Hepatocyte (in vitro differentiated cells): Measurements from ENCODE around the gene MACROD2. TPM values are rescaled to one million over a fixed set of nuclear protein-coding genes. Genes with fewer than 3 reads are reported as not detected.

ENCODE experiments used
- DNase-seq: peaks from one replicate; pipeline ENCODE4 v3.0.0-alpha.2; 2016; ENCODE audit warnings: low spot score
- H2AFZ ChIP-seq: fragments of 200-600 bp; sonication (generic); 2 replicates; pipeline ENCODE4 v1.6.0; 2016; ENCODE audit warnings: antibody characterized with exemption, mild to moderate bottlenecking
- H3K27ac ChIP-seq: fragments of 200-600 bp; sonication (generic); 2 replicates; pipeline ENCODE4 v1.5.1; 2016; ENCODE audit warnings: mild to moderate bottlenecking
- H3K27me3 ChIP-seq: fragments of 200-600 bp; sonication (generic); 2 replicates; pipeline ENCODE4 v1.6.1; 2016
- H3K36me3 ChIP-seq: fragments of 200-600 bp; sonication (generic); replicated peaks from 2 replicates; pipeline ENCODE4 v1.5.1; 2016; ENCODE audit warnings: low read depth; ENCODE audit not compliant: insufficient read depth
- H3K4me1 ChIP-seq: fragments of 200-600 bp; sonication (generic); 2 replicates; pipeline ENCODE4 v1.5.1; 2016; ENCODE audit warnings: mild to moderate bottlenecking, moderate library complexity; ENCODE audit not compliant: insufficient read depth
- H3K4me2 ChIP-seq: fragments of 200-600 bp; sonication (generic); 2 replicates; pipeline ENCODE4 v1.6.0; 2016
- H3K4me3 ChIP-seq: fragments of 200-600 bp; sonication (generic); 2 replicates; pipeline ENCODE4 v1.5.1; 2016; ENCODE audit warnings: mild to moderate bottlenecking
- H3K79me2 ChIP-seq: fragments of 200-600 bp; sonication (generic); 2 replicates; pipeline ENCODE4 v1.6.0; 2017; ENCODE audit warnings: mild to moderate bottlenecking
- H3K9me2 ChIP-seq: fragments of 200-600 bp; sonication (generic); replicated peaks from 2 replicates; pipeline ENCODE4 v1.6.0; 2017; ENCODE audit warnings: mild to moderate bottlenecking; ENCODE audit not compliant: insufficient read depth
- H3K9me3 ChIP-seq: fragments of 200-600 bp; sonication (generic); 2 replicates; pipeline ENCODE4 v1.5.1; 2016; ENCODE audit warnings: low read depth, mild to moderate bottlenecking
- H4K20me1 ChIP-seq: fragments of 200-600 bp; sonication (generic); 2 replicates; pipeline ENCODE4 v1.6.0; 2016; ENCODE audit warnings: mild to moderate bottlenecking; ENCODE audit not compliant: insufficient read depth, poor library complexity, severe bottlenecking
- EZH2 ChIP-seq: fragments of 200-600 bp; sonication (generic); IDR thresholded peaks from 2 replicates; pipeline ENCODE4 v1.6.1; 2016; ENCODE audit warnings: antibody characterized with exemption, mild to moderate bottlenecking, borderline replicate concordance
- EZH2phosphoT487 ChIP-seq: fragments of 200-600 bp; sonication (generic); IDR thresholded peaks from one replicate; pipeline ENCODE4 v1.6.1; 2018; ENCODE audit warnings: antibody characterized with exemption, mild to moderate bottlenecking, low read depth, moderate library complexity; ENCODE audit not compliant: unreplicated experiment, severe bottlenecking
- WGBS: methylation state at CpG from one replicate; pipeline ENCODE4 v1.1.6; 2016; ENCODE audit warnings: low lambda C conversion rate; ENCODE audit errors: missing lambda C conversion rate; 5-methylcytosine and 5-hydroxymethylcytosine counted together
- polyA plus RNA-seq: library from polyadenylated mRNA; unstranded; fragments of >200 nt; fragmentation: Nextera tagmentation; extraction: Ambion mirVana; gene quantifications from 2 replicates; pipeline ENCODE4 v1.2.1, GENCODE V29; 2016
- total RNA-seq: library from RNA; depleted of rRNA; stranded (reverse); fragments of >200 nt; gene quantifications from 2 replicates; pipeline ENCODE4 v1.2.3, GENCODE V29; 2014
- TF ChIP-seq, protein P1 (sequence below): fragments of 200-600 bp; sonication (generic); IDR thresholded peaks from 2 replicates; pipeline ENCODE4 v1.5.1; 2016; ENCODE audit warnings: antibody characterized with exemption, mild to moderate bottlenecking; ENCODE audit not compliant: poor library complexity

Gene MACROD2
- total and polyA plus RNA-seq, 2 experiments from 2014 or later, result 2.4 to 3.1 TPM

DNA sequence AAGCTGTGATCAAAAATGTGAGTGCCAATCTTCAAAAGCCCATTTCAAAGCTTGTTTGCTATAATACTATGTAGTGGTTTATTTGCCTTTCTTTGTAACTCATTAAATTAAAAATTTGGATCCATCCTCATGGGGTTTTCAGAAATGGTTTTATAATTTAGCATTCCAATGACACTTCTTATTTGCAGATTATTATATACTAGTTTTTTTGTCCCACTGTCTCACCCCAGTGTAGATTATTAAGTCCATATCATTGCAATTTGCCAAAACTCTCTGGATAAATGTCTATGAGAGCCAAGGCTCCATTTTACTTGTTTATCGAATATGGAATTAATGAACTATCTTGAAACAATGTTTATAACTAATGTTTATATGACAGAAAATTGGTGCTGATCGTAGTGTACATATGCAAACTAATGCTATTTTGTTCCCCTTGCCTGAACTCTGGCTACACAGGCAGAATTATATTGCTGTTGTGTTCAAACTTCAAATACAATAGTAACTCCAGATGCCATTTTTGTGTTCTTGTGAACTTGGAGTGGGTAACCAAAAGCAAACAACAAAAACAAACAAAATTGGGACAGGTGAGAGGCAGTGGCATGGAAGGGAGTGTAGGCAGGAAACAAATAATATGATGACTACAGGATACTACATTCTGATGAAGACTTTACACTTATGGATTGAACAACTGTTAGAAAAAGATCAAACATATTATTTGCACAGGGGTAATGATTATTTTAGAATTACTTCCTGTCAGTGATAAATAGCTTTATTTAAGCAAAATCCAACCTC, 649.2 kb downstream of the MACROD2 start:
- Histone ChIP-seq H3K9me3 (peaks cover 8% of the 10 kb centered on the region), H3K4me1 (no peaks in the 10 kb centered on the region), H3K4me3 (no peak overlapping the region), H3K9me2 (no peaks in the 10 kb centered on the region), H3K79me2 (no peaks in the 10 kb centered on the region), H3K36me3 (no peaks in the 10 kb centered on the region), H2AFZ (no peak overlapping the region), H3K27me3 (no peaks in the 10 kb centered on the region), H4K20me1 (no peaks in the 10 kb centered on the region), H3K4me2 (no peak overlapping the region), H3K27ac (no peak overlapping the region)
- TF ChIP-seq EZH2phosphoT487 (no peak), EZH2 (no peak)
- TF ChIP-seq, protein P1, sequence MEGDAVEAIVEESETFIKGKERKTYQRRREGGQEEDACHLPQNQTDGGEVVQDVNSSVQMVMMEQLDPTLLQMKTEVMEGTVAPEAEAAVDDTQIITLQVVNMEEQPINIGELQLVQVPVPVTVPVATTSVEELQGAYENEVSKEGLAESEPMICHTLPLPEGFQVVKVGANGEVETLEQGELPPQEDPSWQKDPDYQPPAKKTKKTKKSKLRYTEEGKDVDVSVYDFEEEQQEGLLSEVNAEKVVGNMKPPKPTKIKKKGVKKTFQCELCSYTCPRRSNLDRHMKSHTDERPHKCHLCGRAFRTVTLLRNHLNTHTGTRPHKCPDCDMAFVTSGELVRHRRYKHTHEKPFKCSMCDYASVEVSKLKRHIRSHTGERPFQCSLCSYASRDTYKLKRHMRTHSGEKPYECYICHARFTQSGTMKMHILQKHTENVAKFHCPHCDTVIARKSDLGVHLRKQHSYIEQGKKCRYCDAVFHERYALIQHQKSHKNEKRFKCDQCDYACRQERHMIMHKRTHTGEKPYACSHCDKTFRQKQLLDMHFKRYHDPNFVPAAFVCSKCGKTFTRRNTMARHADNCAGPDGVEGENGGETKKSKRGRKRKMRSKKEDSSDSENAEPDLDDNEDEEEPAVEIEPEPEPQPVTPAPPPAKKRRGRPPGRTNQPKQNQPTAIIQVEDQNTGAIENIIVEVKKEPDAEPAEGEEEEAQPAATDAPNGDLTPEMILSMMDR, result no peak
- no peak for DNase-seq
- 84% methylated on average over 2 of the region's 2 CpGs for WGBS

DNA sequence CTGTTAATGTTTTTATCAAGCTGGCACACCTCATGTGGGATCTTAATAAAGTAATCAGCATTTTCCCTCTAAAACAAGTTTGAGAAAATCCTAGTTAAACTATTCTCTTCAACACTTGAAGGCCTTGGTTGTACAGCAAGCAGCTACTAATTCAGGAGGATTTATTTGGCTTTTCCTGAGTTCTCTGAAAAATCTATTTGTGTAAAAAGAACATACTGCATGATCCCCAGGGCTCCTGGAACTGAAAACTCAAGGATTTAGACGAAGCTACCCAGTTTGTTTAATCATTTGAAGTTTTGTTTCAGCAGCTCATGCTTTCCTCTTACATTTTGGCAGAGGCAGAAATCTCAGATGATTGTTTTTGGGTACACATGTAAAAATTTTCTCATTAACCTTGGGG, 651.7 kb downstream of the MACROD2 start:
- Histone ChIP-seq H3K4me1 (no peaks in the 10 kb centered on the region), H3K27ac (no peak overlapping the region), H3K27me3 (no peaks in the 10 kb centered on the region), H3K4me2 (no peak overlapping the region), H2AFZ (no peak overlapping the region), H3K4me3 (no peak overlapping the region), H4K20me1 (no peaks in the 10 kb centered on the region), H3K79me2 (no peaks in the 10 kb centered on the region), H3K9me2 (no peaks in the 10 kb centered on the region), H3K9me3 (peaks cover under 1% of the 10 kb centered on the region), H3K36me3 (no peaks in the 10 kb centered on the region)
- WGBS, result 68% methylated on average over 1 of the region's 1 CpG
- TF ChIP-seq EZH2phosphoT487 (no peak), EZH2 (no peak)
- TF ChIP-seq, protein P1, result no peak
- no peak for DNase-seq

DNA sequence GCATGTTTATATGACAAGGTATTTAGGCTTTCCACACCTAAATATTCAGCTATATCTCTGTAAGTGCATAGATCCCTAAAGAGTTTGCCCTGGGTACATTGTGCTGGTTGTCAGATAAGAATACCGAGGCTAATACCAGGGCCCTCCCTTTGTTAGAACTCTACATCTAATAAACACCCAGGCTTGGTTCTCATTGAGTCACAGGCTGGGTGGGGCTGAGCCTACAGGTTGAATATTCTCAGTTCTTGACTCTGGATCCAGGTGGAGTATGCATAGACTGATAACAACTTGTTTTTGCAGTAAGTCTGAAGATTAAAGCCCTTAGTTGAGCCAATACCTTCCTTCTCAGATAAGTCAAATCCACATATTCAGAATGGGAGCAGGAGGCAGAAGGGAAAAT, 654.3 kb downstream of the MACROD2 start:
- Histone ChIP-seq H2AFZ (no peak overlapping the region), H3K79me2 (no peaks in the 10 kb centered on the region)
- WGBS, result 68% methylated on average over 1 of the region's 1 CpG

DNA sequence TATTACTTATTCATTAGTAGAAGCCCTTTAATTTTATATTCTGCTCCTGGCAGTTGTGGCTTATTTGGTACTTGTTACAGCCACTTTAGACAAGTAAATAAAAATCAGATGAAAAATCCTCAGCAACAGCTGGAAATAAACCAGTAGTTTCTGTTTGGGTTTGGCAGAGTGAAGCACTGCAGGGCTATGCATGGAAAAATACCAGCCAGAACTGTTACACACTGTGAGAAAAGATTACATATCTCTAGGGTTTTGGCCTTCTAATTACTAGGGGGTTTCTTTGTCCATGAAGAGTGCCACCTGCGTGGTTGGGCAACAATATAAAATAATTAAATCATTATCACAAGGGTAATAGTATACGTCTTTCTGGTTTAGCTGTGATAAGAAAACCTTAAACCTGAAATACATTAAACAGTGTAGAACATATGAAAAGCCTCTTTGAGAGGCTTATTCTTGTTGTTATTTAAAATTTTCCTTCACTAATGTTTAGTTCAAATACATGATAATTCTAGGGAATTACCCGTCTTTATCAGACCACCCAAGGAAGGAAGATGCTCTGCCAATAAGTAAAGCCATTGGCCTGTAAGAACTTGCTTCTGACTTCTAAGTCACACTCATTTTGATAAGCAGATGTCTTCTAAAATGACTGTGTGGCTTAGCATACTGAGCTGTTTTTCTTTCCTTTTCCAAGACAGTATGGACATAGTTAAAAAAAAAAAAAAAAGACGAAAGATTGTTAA, 662.1 kb downstream of the MACROD2 start:
- Histone ChIP-seq H3K4me3 (no peak overlapping the region), H3K4me1 (peaks cover 10% of the 10 kb centered on the region), H3K79me2 (no peaks in the 10 kb centered on the region), H3K9me2 (no peaks in the 10 kb centered on the region), H3K27me3 (no peaks in the 10 kb centered on the region), H3K9me3 (no peaks in the 10 kb centered on the region), H4K20me1 (no peaks in the 10 kb centered on the region), H3K36me3 (no peaks in the 10 kb centered on the region), H2AFZ (no peak overlapping the region), H3K4me2 (no peak overlapping the region), H3K27ac (no peak overlapping the region)
- 42% methylated on average over 4 of the region's 4 CpGs for WGBS
- no peak for TF ChIP-seq EZH2
- TF ChIP-seq, protein P1, result no peak
- TF ChIP-seq EZH2phosphoT487, result no peak
- DNase-seq, result peak; percentile 13

More for the DNA sequence above, 654.3 kb downstream of the MACROD2 start:
- H3K27me3 ChIP-seq, result no peaks in the 10 kb centered on the region
- no peak overlapping the region for H3K4me3 ChIP-seq
- H3K9me3 ChIP-seq, result no peaks in the 10 kb centered on the region
- no peak for DNase-seq
- H3K9me2 ChIP-seq, result no peaks in the 10 kb centered on the region
- H3K4me1 ChIP-seq, result no peaks in the 10 kb centered on the region
- H3K27ac ChIP-seq, result no peak overlapping the region
- no peak for TF ChIP-seq EZH2phosphoT487
- no peak overlapping the region for H3K4me2 ChIP-seq
- no peaks in the 10 kb centered on the region for H4K20me1 ChIP-seq
- no peaks in the 10 kb centered on the region for H3K36me3 ChIP-seq
